A673 (cell line): ENCODE data around the gene APC2. TPM values are rescaled to one million over a fixed set of nuclear protein-coding genes. Genes with fewer than 3 reads are reported as not detected.

Experiments used
- BruUV-seq: library from RNA; stranded (reverse); fragments of 400-500 nt; replicated peaks from 2 replicates; lab custom pipeline; 2021; lab: Mats Ljungman, UMichigan
- CTCF ChIA-PET: fragments of 300-600 bp; sonication (Branson Sonifier 250); formaldehyde crosslinking; loops from one replicate; lab custom pipeline; 2022; ENCODE audit warnings: antibody characterized with exemption; lab: Charles Lee
- POLR2A ChIA-PET: fragments of 300-600 bp; sonication (Branson Sonifier 250); formaldehyde crosslinking; loops from one replicate; lab custom pipeline; 2022; ENCODE audit warnings: antibody characterized with exemption; ENCODE audit not compliant: low non-redundant PET; lab: Charles Lee
- DNase-seq: peaks from one replicate; pipeline ENCODE4 v3.0.0-alpha.2; 2015; ENCODE audit warnings: low spot score
- H3K27ac ChIP-seq: fragments of 200-600 bp; sonication (generic); 2 replicates; pipeline ENCODE4 v1.5.1; 2016; ENCODE audit warnings: mixed run types, low read depth, mild to moderate bottlenecking, mixed read lengths, antibody characterized with exemption, low read length; ENCODE audit not compliant: poor library complexity, severe bottlenecking
- H3K27me3 ChIP-seq: fragments of 200-600 bp; sonication (generic); replicated peaks from 2 replicates; pipeline ENCODE4 v1.6.1; 2017; ENCODE audit warnings: mixed run types, low read depth, mild to moderate bottlenecking, mixed read lengths, antibody characterized with exemption, low read length; ENCODE audit not compliant: insufficient read depth, poor library complexity
- H3K36me3 ChIP-seq: fragments of 200-600 bp; sonication (generic); 2 replicates; pipeline ENCODE4 v1.6.1; 2016; ENCODE audit warnings: mixed run types, mild to moderate bottlenecking, mixed read lengths, antibody characterized with exemption, low read length; ENCODE audit not compliant: insufficient read depth, poor library complexity, severe bottlenecking
- H3K4me1 ChIP-seq: fragments of 200-600 bp; sonication (generic); 2 replicates; pipeline ENCODE4 v1.6.1; 2017; ENCODE audit warnings: mixed run types, mild to moderate bottlenecking, mixed read lengths, antibody characterized with exemption, low read length; ENCODE audit not compliant: insufficient read depth, poor library complexity, severe bottlenecking
- H3K4me3 ChIP-seq: fragments of 200-600 bp; sonication (generic); 2 replicates; pipeline ENCODE4 v1.5.1; 2016; ENCODE audit warnings: low read depth, mixed run types, mild to moderate bottlenecking, mixed read lengths, low read length; ENCODE audit not compliant: poor library complexity, severe bottlenecking
- H3K9me3 ChIP-seq: fragments of 200-600 bp; sonication (generic); 2 replicates; pipeline ENCODE4 v1.6.1; 2016; ENCODE audit warnings: mixed run types, low read depth, mild to moderate bottlenecking, mixed read lengths, antibody characterized with exemption, low read length; ENCODE audit not compliant: poor library complexity, severe bottlenecking
- CTCF ChIP-seq: fragments of 300-800, 200-600 bp; sonication (generic); conservative IDR thresholded peaks from 2 replicates; pipeline ENCODE4 v1.5.1; 2017; ENCODE audit warnings: low read depth, mild to moderate bottlenecking, antibody characterized with exemption, low read length, moderate library complexity, mixed read lengths
- EZH2 ChIP-seq: fragments of 200-600 bp; sonication (generic); IDR thresholded peaks from 2 replicates; pipeline ENCODE4 v1.6.1; 2017; ENCODE audit warnings: borderline replicate concordance, low read depth, mild to moderate bottlenecking, mixed read lengths, antibody characterized with exemption, low read length; ENCODE audit not compliant: poor library complexity, severe bottlenecking
- intact Hi-C: fragments of 100-400 bp; cut with micrococcal nuclease; formaldehyde crosslinking; loops from one replicate; pipeline ENCODE4 v1.10.0; 2022; ENCODE audit not compliant: unreplicated experiment
- total RNA-seq: library from RNA; stranded (reverse); gene quantifications from 2 replicates; pipeline ENCODE4 v1.2.3, GENCODE V29; 2021

Gene APC2
- total RNA-seq, 1 experiment from 2014 or later: 1.3 TPM

GRCh38 chr19:1401138-1401888 lies 48.6 kb upstream of the APC2 start, which contains the start of gene GAMT:
TSS of gene GAMT (minus strand) at chr19:1401542. CDS start at chr19:1401476, 66 bp downstream.
- Histone ChIP-seq H3K4me1 (peaks cover 20% of the 10 kb centered on the region), H3K27me3 (no peaks in the 10 kb centered on the region), H3K4me3 (peak within 1 kb of the TSS; percentile 80), H3K27ac (peak within 1 kb of the TSS; percentile 48), H3K36me3 (no peaks in the 10 kb centered on the region), H3K9me3 (no peaks in the 10 kb centered on the region)
- CTCF ChIA-PET: no interaction called here
- TF ChIP-seq EZH2 (no peak), CTCF (peak; percentile 46; the same call in 1 of the 2 replicates)
- POLR2A ChIA-PET: no interaction called here
- DNase-seq: peak; percentile 68
- intact Hi-C loops: no loop called here
- BruUV-seq: no TSS peak

GRCh38 chr19:1401889-1402217 lies 48.1 kb upstream of the APC2 start:
- Histone ChIP-seq H3K27ac (peak overlapping the region; percentile 42), H3K27me3 (no peaks in the 10 kb centered on the region), H3K4me3 (peak overlapping the region; percentile 80), H3K36me3 (no peaks in the 10 kb centered on the region), H3K9me3 (no peaks in the 10 kb centered on the region), H3K4me1 (peaks cover 20% of the 10 kb centered on the region)
- CTCF ChIA-PET: no interaction called here
- POLR2A ChIA-PET: no interaction called here
- no TSS peak for BruUV-seq
- intact Hi-C loops: no loop called here
- TF ChIP-seq EZH2 (no peak), CTCF (no peak)
- no peak for DNase-seq

- no TSS peak for BruUV-seq
- TF ChIP-seq CTCF (no peak), EZH2 (no peak)
- Histone ChIP-seq H3K36me3 (no peaks in the 10 kb centered on the region), H3K27me3 (no peaks in the 10 kb centered on the region), H3K4me3 (no peak overlapping the region), H3K4me1 (peaks cover 21% of the 10 kb centered on the region), H3K9me3 (no peaks in the 10 kb centered on the region), H3K27ac (no peak overlapping the region)
- CTCF ChIA-PET: no interaction called here
- intact Hi-C loops: no loop called here
- DNase-seq: no peak
- POLR2A ChIA-PET: interaction anchor here (0.8 kb wide), 1 partner anchor 11 kb away, joined by 3 read pairs; no protein-coding TSS in a partner anchor
Measured at GRCh38 chr19:1402411-1403070, 47.4 kb upstream of the APC2 start.
